ENCODE data around the gene STX16. TPM values are rescaled to one million over a fixed set of nuclear protein-coding genes. Genes with fewer than 3 reads are reported as not detected.

STX16 gene
- total and polyA plus RNA-seq, 2 of the 13 experiments (the other 11 are each of a cell fraction or from before 2014, with no cell fraction given), result 28.0 to 72.7 TPM

DNA sequence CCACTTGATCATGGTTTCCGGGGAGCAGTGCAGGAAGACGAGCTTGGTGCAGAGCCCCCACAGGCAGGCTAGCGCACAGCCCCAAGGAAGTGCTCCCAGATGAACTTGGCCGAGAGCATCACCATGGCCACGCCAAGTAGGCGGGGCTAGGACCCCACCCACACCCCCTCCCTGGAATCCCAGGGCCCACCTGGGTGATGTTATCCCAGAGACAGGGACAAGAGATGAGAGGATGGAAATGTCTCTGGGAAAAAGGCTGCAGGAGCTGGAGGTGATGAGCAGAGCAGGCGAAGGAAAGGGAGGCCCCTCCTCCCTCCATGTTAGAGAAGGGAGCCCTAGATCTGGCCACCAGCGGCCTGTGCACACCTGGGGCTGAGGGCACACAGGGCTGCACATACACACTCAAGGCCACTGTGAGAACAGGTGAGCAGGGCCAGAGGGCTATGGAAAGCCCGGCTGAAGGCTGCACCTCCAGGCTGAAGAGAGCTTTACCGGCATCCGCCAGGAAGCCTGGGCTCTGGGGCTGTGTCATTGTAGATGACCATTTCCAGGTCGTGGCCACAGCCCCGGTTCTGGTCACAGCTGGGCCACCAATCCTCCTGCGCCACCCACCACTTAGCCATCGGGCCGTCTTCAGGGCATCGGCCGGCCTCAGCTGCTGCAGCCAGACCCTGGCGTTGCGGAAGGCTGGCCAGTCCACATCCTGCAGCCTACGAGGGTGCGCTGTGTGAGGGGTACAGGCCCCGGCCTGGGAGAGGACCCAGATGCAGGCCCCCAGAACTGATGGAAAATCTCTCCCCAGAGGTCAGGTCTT, 66.4 kb downstream of the STX16 start (continued):
- TF ChIP-seq SUZ12 (IDR thresholded peaks at IDR 0.05; ENCODE audit: low read depth, low read length), result no peak
- TF ChIP-seq ZNF878 (CRISPR knock-in tag; IDR thresholded peaks at IDR 0.05), result no peak
- TF ChIP-seq RXRB (CRISPR knock-in tag; IDR thresholded peaks at IDR 0.05; ENCODE audit: borderline replicate concordance), result no peak
- TF ChIP-seq CHCHD3 (CRISPR knock-in tag; IDR thresholded peaks at IDR 0.05), result no peak
- TF ChIP-seq, protein P1, sequence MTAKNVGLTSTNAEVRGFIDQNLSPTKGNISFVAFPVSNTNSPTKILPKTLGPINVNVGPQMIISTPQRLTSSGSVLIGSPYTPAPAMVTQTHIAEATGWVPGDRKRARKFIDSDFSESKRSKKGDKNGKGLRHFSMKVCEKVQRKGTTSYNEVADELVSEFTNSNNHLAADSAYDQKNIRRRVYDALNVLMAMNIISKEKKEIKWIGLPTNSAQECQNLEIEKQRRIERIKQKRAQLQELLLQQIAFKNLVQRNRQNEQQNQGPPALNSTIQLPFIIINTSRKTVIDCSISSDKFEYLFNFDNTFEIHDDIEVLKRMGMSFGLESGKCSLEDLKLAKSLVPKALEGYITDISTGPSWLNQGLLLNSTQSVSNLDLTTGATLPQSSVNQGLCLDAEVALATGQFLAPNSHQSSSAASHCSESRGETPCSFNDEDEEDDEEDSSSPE (CRISPR knock-in tag; IDR thresholded peaks at IDR 0.05), result no peak
- TF ChIP-seq, protein P2, sequence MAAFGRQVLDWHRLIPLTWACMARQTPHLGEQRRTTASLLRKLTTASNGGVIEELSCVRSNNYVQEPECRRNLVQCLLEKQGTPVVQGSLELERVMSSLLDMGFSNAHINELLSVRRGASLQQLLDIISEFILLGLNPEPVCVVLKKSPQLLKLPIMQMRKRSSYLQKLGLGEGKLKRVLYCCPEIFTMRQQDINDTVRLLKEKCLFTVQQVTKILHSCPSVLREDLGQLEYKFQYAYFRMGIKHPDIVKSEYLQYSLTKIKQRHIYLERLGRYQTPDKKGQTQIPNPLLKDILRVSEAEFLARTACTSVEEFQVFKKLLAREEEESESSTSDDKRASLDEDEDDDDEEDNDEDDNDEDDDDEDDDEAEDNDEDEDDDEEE (CRISPR knock-in tag; IDR thresholded peaks at IDR 0.05), result no peak
- TF ChIP-seq ZNF331 (CRISPR knock-in tag; IDR thresholded peaks at IDR 0.05), result no peak; the same call in 1 of the 2 replicates
- 0 out of 4 replicates have a peak, but pooled peaks of 1 of the 2 experiments have one; percentile 26 for TF ChIP-seq POLR2A (IDR thresholded peaks at IDR 0.05; ENCODE audit: insufficient read depth in 1 of 2, low read depth in 2 of 2, low read length in 2 of 2)
- no peak for TF ChIP-seq ZNF496 (CRISPR knock-in tag; IDR thresholded peaks at IDR 0.05; ENCODE audit: insufficient replicate concordance)
- TF ChIP-seq ZFX (CRISPR knock-in tag; IDR thresholded peaks at IDR 0.05; ENCODE audit: low read depth), result peak; percentile 5; the same call in 1 of the 2 replicates
- TF ChIP-seq, protein P3, sequence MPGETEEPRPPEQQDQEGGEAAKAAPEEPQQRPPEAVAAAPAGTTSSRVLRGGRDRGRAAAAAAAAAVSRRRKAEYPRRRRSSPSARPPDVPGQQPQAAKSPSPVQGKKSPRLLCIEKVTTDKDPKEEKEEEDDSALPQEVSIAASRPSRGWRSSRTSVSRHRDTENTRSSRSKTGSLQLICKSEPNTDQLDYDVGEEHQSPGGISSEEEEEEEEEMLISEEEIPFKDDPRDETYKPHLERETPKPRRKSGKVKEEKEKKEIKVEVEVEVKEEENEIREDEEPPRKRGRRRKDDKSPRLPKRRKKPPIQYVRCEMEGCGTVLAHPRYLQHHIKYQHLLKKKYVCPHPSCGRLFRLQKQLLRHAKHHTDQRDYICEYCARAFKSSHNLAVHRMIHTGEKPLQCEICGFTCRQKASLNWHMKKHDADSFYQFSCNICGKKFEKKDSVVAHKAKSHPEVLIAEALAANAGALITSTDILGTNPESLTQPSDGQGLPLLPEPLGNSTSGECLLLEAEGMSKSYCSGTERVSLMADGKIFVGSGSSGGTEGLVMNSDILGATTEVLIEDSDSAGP (CRISPR knock-in tag; IDR thresholded peaks at IDR 0.05; ENCODE audit: borderline replicate concordance), result no peak
- no peak for TF ChIP-seq RBM39 (IDR thresholded peaks at IDR 0.05; ENCODE audit: low read depth, low read length, poor library complexity, severe bottlenecking)
- no peak for TF ChIP-seq SAP130 (CRISPR knock-in tag; IDR thresholded peaks at IDR 0.05; ENCODE audit: low read depth)
- TF ChIP-seq SP5 (CRISPR knock-in tag; IDR thresholded peaks at IDR 0.05; ENCODE audit: borderline replicate concordance, low read depth), result no peak
- no peak for TF ChIP-seq MED8 (CRISPR knock-in tag; IDR thresholded peaks at IDR 0.05; ENCODE audit: insufficient replicate concordance)
- TF ChIP-seq SRSF1 (optimal IDR thresholded peaks at IDR 0.05; ENCODE audit: low read depth, low read length), result peak; percentile 21
- TF ChIP-seq, protein P4, sequence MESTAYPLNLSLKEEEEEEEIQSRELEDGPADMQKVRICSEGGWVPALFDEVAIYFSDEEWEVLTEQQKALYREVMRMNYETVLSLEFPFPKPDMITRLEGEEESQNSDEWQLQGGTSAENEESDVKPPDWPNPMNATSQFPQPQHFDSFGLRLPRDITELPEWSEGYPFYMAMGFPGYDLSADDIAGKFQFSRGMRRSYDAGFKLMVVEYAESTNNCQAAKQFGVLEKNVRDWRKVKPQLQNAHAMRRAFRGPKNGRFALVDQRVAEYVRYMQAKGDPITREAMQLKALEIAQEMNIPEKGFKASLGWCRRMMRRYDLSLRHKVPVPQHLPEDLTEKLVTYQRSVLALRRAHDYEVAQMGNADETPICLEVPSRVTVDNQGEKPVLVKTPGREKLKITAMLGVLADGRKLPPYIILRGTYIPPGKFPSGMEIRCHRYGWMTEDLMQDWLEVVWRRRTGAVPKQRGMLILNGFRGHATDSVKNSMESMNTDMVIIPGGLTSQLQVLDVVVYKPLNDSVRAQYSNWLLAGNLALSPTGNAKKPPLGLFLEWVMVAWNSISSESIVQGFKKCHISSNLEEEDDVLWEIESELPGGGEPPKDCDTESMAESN (CRISPR knock-in tag; conservative IDR thresholded peaks at IDR 0.05), result 0 out of 2 replicates have a peak, but pooled peaks have one; percentile 41
- TF ChIP-seq, protein P5, sequence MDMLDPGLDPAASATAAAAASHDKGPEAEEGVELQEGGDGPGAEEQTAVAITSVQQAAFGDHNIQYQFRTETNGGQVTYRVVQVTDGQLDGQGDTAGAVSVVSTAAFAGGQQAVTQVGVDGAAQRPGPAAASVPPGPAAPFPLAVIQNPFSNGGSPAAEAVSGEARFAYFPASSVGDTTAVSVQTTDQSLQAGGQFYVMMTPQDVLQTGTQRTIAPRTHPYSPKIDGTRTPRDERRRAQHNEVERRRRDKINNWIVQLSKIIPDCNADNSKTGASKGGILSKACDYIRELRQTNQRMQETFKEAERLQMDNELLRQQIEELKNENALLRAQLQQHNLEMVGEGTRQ (IDR thresholded peaks at IDR 0.05; ENCODE audit: low read depth, low read length), result no peak
- TF ChIP-seq, protein P5 (CRISPR knock-in tag; IDR thresholded peaks at IDR 0.05; ENCODE audit: borderline replicate concordance), result no peak
- peak; percentile 78 for TF ChIP-seq ZNF263 (CRISPR knock-in tag; IDR thresholded peaks at IDR 0.05)
- no peak for TF ChIP-seq RCOR2 (CRISPR knock-in tag; IDR thresholded peaks at IDR 0.05)
